22Rv1 (cell line): ENCODE measurements around the gene IL13.

Experiments
- H3K27ac ChIP-seq: fragments of 450-650 bp; 2 replicates; pipeline ENCODE4 v1.5.1; 2017
- CTCF ChIP-seq: fragments of 450-650 bp; IDR thresholded peaks from 2 replicates; pipeline ENCODE4 v1.5.1; 2017; ENCODE audit warnings: mild to moderate bottlenecking
- ZFX ChIP-seq: fragments of 450-650 bp; IDR thresholded peaks from 2 replicates; pipeline ENCODE4 v1.6.1; 2017; ENCODE audit warnings: antibody characterized with exemption, borderline replicate concordance

The IL13 gene

GRCh38 chr5:132667761-132668705, 10.1 kb downstream of the IL13 start:
- TF ChIP-seq ZFX, result no peak
- TF ChIP-seq CTCF, result no peak
- H3K27ac ChIP-seq, result no peak overlapping the region

GRCh38 chr5:132668706-132669454, 10.9 kb downstream of the IL13 start:
- no peak overlapping the region for H3K27ac ChIP-seq
- TF ChIP-seq CTCF (no peak), ZFX (no peak)

- H3K27ac ChIP-seq, result no peak overlapping the region
- TF ChIP-seq ZFX (no peak), CTCF (no peak)
Measured at GRCh38 chr5:132669455-132669820, 11.5 kb downstream of the IL13 start.

- no peak overlapping the region for H3K27ac ChIP-seq
- TF ChIP-seq ZFX (no peak), CTCF (no peak)
Measured at GRCh38 chr5:132669966-132670882, 12.3 kb downstream of the IL13 start.

- TF ChIP-seq ZFX (no peak), CTCF (no peak)
- H3K27ac ChIP-seq, result no peak overlapping the region
Measured at GRCh38 chr5:132671000-132671399, 13.0 kb downstream of the IL13 start.

- TF ChIP-seq ZFX (no peak), CTCF (no peak)
Measured at GRCh38 chr5:132673488-132673887, 15.5 kb downstream of the IL13 start.

More at GRCh38 chr5:132673488-132673887, 15.5 kb downstream of the IL13 start:
- H3K27ac ChIP-seq, result no peak overlapping the region
